Endometrial microvascular endothelial cells (primary cell): Measurements from ENCODE around the gene SDR39U1. TPM values are rescaled to one million over a fixed set of nuclear protein-coding genes. Genes with fewer than 3 reads are reported as not detected.

Source experiments
- in situ Hi-C: cut with HindIII; loops from 2 replicates; pipeline ENCODE4 v1.10.0; 2017; ENCODE audit warnings: low sequenced_read_pairs, low pct_unique_long_range_greater_than_20kb; ENCODE audit errors: inconsistent ontology term
- total RNA-seq: library from RNA; depleted of rRNA; stranded (reverse); fragments of >200 nt; gene quantifications from one replicate; pipeline ENCODE4 v1.2.3, GENCODE V29; 2015; ENCODE audit errors: inconsistent ontology term

The SDR39U1 gene
- total RNA-seq, 1 donor from 2014 or later = 30.5 TPM

DNA sequence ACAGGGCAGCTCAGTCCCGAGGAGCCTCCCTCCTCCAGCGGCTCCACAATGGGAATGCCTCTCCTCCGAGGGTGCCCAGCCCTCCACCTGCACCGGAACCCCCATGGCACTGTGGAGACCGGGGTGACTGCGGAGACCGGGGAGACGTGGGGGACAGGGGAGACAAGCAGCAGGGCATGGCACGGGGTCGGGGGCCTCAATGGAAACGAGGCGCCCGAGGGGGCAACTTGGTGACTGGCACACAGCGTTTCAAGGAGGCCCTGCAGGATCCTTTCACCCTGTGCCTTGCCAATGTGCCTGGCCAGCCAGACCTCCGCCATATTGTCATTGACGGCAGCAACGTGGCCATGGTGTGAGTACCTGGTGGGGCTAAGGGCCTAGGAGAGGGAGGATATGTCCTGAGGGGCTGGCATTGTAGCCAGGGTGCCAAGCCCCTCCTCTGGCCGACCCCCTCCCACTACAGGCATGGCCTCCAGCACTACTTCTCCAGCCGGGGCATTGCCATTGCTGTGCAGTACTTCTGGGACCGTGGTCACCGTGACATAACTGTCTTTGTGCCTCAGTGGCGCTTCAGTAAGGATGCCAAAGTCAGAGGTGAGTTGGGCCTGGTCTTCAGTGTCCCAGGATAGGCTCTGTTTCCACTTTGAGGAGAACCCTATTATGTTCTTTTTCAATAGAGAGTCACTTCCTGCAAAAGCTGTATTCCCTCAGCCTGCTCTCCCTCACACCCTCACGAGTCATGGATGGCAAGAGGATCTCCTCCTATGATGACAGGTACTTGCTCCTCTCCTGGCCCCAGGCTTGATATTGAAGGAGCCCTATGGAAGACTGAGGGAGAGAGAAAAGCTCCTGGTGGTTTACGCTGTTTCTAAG, 10.1 kb downstream of the SDR39U1 start:
- in situ Hi-C loops = no loop called here

DNA sequence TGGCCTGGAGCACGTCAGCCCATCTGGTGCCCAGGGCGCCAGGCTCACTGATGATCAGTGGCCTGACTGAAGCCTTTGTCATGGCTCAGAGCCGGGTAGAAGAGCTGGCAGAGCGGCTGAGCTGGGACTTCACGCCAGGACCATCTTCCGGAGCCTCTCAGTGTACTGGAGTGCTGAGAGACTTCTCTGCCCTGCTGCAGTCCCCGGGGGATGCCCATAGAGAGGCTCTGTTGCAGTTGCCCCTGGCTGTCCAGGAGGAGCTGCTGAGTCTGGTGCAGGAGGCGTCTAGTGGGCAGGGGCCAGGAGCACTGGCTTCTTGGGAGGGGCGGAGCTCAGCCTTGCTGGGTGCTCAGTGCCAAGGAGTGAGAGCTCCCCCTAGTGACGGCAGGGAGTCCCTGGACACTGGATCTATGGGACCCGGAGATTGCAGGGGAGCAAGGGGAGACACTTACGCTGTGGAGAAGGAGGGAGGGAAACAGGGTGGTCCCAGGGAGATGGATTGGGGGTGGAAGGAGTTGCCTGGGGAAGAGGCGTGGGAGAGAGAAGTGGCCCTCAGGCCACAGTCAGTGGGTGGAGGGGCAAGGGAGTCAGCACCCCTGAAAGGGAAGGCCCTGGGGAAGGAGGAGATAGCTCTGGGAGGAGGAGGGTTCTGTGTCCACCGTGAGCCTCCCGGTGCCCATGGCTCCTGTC, 10.9 kb downstream of the SDR39U1 start:
- in situ Hi-C loops = no loop called here

DNA sequence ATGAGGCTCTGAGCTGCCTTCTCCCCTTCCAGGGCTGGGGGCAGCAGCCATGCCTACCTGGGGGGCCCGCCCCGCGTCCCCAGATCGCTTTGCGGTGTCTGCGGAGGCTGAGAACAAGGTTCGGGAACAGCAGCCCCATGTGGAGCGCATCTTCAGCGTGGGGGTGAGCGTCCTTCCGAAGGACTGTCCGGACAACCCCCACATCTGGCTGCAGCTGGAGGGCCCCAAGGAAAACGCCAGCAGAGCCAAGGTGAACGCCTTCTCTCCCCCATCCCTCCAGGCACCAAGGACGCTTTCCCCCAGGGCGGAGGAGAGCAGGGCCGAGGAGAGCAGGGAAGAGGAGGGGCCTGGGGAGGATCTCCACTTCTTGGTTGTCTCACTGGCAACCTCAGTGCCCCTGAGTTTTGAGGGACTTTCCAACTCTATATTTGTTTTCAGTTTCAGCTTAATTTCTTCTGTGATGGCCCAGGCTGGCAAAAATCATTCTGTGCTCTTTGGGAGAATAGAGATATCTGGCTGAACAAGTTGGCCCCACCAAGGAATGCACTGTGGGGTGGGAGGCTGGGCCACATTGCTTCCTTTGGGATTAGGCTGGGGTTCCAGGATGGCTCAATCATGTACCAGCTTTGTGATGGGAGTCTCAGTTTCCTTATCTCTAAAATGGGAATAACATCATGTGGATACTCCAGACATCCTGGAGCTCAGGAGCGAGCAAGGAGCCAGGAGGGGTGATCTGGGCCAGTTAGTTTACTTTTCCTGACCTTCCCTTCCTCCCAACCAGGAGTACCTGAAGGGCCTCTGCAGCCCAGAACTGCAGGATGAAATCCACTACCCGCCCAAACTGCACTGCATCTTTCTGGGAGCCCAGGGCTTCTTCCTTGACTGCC, 11.7 kb downstream of the SDR39U1 start:
- in situ Hi-C loops = no loop called here

DNA sequence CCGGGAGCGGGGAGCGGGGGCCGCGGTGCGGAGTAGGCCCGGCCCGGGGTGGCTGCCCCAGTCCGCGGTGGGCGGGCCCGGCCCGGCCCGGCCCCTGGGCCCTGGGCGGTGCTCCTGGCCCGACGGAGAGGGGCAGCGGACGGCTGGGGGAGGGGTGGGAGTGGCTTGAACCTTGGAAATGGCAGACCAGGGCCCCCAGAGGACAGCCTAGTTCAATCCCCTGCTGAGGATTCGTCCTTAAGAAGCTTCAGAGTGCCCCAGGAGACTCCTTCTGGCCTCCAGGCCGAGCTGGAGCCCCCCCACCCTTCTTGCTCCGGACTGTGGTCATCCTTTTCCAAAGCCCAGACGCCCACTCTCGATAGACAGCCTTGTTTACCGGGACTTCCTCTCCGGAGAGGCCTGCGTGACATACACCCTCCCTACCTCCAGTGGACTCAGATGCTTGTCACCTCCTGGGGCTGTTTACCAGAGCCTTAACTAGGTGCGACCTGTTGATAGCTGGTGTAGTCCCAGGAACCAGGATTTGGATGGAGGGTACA, 12.4 kb downstream of the SDR39U1 start:
- in situ Hi-C loops = no loop called here

DNA sequence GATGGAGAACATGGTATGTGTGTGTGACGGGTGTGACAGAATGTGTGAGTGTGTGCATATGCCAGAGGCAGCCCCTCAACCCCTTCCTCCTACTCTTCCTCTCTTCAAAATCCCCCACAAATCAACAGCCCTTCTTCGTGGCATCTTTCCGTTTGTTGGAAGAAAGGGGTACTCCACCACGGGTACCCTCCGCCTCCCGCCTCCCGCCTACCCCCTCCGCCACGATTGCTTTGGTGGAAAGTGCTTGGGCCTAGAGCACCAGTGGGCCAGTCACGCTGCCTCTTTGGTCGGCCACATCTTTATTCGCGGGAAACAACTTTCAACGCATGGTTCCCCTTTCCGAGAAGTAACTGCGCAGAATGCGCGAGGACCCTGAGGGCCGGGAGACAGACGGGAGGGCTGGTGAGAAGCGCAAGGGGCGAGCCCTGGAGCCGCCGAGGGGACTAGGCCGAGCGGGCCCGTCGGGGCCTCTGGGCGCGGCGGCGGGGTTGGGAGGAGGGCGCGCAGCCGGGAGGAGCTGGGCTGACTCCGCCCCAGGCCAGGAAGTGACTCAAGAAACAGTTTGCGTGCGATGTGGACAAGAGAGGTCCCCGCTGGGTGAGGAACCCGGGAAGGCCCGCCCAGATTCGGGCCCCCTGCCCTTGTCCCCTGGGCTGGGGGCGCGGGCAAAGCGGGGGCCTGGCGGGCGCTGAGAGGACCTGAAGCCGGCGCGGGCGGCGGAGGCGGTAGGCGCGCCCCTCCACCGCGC, 13.0 kb downstream of the SDR39U1 start, which contains the start of the genes CBLN3 and KHNYN:
CBLN3 (minus strand) TSS at position 274 of the 748 bp plus-strand sequence. CDS start 614 bp downstream, outside the sequence.
KHNYN (plus strand) TSS at position 560 of the 748 bp plus-strand sequence. CDS start 777 bp downstream, outside the sequence.
- in situ Hi-C loops = no loop called here

DNA sequence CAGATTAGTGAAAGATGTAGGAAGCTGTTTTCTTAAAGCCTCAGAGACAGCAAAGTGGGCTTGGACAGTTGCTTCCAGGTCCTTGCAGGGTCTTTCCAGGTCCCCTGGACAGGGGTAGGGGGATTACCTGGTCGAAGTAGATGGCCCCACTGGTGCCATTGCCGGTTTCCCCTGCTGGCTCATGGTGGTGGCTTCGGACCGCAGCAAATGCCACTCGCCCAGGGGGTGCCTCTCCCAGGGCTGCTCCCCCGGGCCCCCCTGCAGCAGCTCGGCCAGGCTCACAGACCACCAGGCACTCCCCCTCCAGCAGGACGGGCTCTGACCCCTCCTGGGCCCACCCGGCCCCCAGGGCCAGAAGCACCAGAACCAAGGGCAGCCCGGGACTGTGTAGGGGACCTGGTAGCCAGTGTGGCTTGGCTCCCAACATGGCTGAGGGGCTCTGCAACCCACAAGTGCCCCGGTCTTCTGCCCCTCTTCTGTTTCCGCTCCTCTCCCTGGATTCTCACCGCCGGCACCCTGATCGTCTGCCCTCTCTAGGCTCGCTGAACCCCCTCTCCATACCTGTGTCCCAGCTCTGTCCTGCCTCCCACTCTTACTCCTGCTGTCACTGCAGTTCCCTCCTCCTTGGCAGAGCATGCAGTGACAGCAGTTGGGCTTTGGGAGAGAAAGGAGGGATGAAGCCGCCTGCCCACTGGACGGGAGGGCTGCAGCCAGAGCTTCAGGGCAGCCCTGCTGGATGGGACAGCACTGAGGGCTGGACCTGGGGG, 13.8 kb downstream of the SDR39U1 start:
- in situ Hi-C loops = no loop called here

DNA sequence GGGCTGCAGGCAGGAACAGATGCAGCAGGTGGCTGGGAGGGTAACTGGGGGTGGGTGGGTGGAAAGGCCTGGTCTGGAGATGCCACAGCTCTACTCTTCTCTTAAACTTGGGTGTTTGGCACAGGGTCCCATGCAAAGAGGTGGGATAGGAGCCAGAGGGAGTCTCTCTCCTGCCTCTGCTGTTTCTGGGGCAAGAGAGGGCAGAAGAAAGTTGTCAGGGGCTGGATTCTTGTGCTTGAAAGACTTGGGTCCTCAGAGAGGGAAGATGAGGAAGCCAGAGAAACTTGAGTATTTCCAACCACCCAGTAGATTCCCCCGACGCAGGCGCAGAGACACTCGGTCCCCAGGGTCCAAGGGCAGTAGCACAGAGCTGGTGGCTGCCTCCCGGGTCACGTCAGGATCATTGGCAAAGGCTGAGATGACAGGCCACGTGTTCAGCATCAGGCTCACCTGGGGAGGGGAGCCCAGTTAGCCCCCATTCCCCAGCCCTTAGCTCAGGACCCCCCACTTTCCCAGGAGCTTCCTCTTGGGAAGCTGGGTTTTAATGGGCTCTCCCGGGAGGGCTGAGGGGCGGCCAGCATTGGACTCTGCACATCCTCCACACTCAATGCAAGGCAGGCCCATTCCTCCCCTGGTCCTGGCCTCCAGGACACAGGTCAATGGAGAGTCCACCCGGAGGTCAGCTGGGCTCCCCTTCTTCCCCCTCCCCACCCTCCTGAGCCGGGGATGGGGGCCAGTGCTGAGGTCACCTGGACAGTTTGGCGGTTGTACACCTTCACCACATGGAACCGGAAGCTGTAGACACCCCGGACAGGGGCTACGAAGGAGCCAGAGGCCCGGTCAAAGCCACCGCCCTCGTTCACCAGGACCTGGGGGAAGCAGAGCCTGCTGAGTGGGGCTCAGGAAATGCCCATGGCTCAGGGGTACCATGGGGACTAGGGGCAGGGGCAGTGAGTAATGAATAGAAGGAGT, 14.8 kb downstream of the SDR39U1 start:
- in situ Hi-C loops = no loop called here

DNA sequence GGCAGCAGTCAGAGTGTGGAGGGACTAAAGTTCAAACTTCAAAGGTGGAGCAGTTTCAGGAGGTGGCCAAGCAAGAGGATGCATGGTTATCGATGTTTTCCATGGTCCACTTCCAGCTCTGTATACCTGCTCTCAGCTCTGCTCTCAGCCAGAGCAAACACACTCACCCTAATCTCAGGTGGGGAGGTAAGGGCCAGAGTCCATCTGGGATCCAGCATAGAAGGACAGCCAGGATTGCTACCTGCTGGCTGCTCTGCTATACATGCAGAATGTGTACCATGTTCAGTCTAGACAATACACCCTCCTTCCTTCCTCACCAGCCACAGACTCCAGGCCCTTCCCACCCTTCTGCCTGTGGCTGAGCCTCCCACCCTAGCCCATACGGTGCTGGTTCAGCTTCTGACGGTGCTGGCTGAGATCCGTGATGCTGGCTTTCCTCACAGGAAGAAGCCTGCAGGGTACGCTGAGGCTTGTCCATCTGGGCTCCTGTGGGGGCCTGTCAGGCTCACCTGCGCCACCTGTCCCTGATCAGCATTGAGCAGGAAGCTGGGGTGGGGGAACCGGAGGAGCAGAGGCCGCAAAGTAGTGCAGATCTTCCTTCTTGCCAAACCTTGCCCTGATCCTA, 15.6 kb downstream of the SDR39U1 start:
- in situ Hi-C loops = no loop called here

DNA sequence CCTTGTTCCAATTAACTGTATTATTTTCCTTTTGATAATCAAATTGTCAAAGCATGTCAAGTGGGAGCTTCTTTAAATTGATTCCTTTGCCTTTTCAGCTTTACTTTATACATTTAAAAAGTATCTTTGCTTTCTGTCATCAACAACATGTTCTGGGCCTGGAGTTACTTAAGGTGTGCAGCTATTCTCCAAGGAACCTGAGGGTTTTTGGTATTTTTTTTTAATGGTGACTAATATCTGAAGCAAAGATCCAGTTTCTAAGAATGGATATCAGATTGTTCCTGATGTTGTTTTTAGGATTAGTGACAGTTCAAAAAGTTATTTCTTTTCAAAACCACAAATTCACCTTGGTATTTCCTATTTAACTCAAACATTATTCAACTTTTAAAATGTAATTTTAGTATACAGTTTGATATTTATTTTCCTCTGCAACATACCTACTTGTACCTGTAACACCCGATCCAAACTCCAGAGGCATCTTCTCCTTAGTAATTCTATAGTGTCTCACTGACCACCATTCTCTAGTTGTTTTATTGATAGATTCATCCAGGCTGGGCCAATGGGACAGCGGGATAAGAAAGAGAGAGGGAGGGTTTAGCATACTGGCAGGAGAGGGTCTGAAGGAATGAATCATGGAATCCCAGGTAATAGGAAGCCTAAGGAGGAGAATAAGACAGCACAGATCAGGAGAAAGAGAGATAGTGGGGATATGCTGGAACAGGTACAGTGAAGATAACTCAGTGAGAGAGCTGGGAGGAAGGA, 16.2 kb downstream of the SDR39U1 start:
- in situ Hi-C loops = no loop called here

DNA sequence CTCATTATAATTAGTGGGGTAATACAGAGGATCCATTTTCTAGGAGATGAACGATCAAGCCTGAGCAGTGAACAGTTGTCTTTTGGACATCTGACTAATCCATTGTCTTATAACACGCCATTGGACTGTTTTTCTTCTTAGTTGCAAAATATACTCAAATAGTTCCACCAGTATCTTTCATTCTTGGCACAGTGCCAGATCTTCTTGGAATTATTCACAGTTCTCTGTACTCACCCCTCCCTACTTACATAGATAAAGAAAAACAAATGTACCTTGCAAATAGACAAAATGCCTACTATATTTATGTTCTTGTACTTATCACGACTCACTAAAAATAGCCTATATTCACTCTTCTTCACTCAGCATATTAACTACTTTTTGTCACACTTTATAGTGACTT, 16.9 kb downstream of the SDR39U1 start:
- in situ Hi-C loops = no loop called here

DNA sequence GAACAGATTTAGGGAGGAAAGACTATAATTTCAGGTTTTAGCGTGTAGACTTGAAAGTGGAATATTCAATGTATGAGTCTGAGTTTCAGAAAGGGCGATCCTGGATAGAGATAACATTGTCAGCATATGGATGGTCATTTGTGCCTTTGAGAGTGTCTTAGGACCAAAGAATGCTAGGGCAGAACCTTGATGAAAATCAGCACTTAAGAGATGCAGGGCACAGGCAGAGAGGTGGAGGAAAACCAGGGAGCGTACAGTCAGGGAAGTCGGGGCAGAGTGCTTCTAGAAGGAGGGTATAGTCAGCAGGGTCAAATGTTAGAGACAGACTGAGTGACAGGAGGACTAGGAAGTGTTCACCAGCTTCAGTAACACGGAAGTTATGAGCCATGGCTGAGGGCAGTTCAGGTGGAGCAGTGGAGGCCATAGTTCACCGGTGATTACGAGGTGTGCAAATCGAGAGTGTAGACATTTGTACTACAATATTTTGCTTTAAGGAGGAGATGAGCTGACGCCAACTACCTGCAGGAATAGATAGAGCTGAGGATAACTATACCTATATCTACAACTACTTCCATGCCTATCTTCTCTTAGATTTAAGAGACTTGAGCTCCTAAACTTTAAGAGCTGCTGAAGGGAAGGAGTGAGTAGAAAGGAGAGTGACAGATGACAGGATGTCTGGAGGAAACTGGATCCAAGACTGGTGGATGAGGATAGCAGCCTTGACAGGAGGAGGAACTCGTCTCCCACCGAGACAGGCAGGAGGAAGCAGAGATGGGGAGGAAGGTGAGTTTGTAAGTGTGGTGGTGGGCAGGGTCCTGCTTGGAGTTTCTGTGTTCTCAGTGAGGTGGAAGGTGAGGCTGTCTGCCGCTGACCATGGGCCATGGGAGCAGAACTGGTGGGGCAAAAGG, 19.6 kb downstream of the SDR39U1 start:
- in situ Hi-C loops = no loop called here

DNA sequence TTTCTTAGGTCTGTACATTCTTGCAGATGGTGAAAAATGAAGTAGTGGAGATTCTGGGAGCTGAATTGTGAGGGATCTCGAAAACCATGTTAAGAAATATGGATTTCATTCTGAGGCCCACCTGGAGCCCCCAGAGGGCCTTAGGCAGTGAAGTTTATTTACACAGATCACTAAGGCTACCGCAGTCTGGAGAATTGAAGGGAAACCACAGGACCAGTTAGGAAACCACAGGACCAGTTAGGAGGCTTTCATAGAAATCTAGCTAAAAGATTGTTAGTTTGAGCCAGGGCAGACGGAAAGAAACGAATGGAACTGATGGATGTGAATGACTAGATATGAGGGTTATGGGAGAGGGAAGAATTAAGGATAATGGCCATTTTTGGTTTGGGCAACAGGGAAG, 20.3 kb downstream of the SDR39U1 start:
- in situ Hi-C loops = no loop called here

DNA sequence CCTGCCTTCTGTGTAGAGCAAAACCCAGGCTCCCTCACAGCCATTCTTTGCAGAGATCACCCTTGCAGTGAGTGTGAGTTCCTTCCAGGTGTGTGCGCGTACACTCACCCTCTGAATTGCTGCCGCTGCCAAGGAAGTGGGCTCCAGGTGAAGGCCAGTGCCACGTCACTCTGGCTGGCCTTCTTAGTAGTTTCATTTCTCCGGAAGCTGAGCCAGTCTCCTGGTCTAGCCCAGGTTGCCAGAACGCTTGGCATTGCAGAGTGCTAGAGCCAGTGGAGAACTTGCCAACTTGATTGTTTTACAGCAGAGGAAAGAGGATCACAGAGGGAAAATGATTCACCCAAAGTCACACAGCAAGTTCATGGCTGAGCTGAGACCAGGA, 24.1 kb downstream of the SDR39U1 start:
- in situ Hi-C loops = no loop called here

DNA sequence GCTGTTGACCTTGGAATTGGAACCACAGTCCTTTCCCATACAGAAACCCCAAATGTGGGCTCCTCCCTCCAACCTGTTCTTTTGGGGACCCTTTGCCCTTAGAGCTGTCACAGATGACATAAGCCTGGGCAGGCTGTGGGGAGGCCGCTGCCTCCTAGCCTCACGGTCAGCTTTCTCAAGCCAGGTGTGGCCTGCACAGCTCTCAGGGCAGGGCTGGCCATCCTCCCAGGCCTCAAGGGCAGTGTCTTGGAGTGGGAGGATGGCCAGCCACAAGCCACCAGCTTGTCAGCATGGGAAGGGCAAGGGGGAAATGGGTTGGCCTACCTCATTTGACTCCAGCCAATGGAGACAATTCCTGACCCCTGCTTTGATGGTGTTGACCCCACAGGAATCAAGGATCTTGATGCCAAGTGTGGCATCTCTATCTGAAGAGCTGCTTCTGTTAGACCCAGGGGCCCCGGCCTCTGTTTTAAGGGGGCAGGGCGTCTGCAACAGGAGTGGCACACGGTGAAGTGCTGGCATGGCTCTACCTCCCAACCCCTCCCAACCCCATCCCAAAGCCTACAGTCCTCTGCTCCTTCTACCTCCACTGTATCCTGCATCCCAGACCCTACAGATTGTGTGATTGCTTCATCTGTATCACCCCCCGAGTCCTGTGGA, 24.6 kb downstream of the SDR39U1 start:
- in situ Hi-C loops = no loop called here
